PC-9 (cell line): Measurements from ENCODE around the gene SLC1A2.

Experiments
- CTCF ChIP-seq: fragments of 200-600 bp; sonication (generic); conservative IDR thresholded peaks from 2 replicates; pipeline ENCODE4 v1.6.1; 2017; ENCODE audit warnings: mixed run types, antibody characterized with exemption, mild to moderate bottlenecking, moderate library complexity
- EZH2 ChIP-seq: fragments of 200-600 bp; sonication (generic); IDR thresholded peaks from 2 replicates; pipeline ENCODE4 v1.8.0; 2017; ENCODE audit warnings: antibody characterized with exemption, low read depth

- TF ChIP-seq CTCF (no peak), EZH2 (no peak)
These were observed 127.1 kb downstream of the SLC1A2 start for GRCh38 chr11:35292279-35292678.
